Natural killer cell (primary cell): ENCODE data around the gene XKR8. TPM values are rescaled to one million over a fixed set of nuclear protein-coding genes. Genes with fewer than 3 reads are reported as not detected.
A peak's percentile ranks its signal among the peaks of the same experiment; 100 is the strongest.
"Not testable (repeated sequence)": the region's sequence is repeated elsewhere in the genome, so short reads cannot be mapped to it uniquely, and the experiment has no call there.

Source experiments
- ATAC-seq, 3 donors: fragments of 150-1000 bp in 2 of 3; fragments of 200-7000 bp in 1 of 3; cut with Tn5 transposase; 1 replicate in 1 of 3; 2 replicates in 2 of 3; pipeline ENCODE4 v1.10.0; 2021; ENCODE audit warnings: mild to moderate bottlenecking in 2 of 3, moderate library complexity in 2 of 3
- DNase-seq, 2 donors: peaks; one replicate each; pipeline versions ENCODE4 v3.0.0 to v3.0.0-alpha.2; 2013 to 2021; ENCODE audit warnings: mixed read lengths in 1 of 2
- H3K27ac ChIP-seq: one replicate; pipeline ENCODE4 v1.5.1; 2013; ENCODE audit warnings: mild to moderate bottlenecking, low read length
- H3K27me3 ChIP-seq: one replicate; pipeline ENCODE4 v1.6.1; 2013; ENCODE audit warnings: low read length; ENCODE audit not compliant: control insufficient read depth, insufficient read depth
- H3K36me3 ChIP-seq: one replicate; pipeline ENCODE4 v1.6.1; 2013; ENCODE audit warnings: low read length; ENCODE audit not compliant: control insufficient read depth, insufficient read depth
- H3K4me1 ChIP-seq: one replicate; pipeline ENCODE4 v1.6.1; 2013; ENCODE audit warnings: low read length; ENCODE audit not compliant: control insufficient read depth, insufficient read depth
- H3K4me3 ChIP-seq: one replicate; pipeline ENCODE4 v1.5.1; 2013; ENCODE audit warnings: low read length
- H3K9me3 ChIP-seq: one replicate; pipeline ENCODE4 v1.6.1; 2013; ENCODE audit warnings: low read length; ENCODE audit not compliant: control insufficient read depth, insufficient read depth
- H3K27ac Mint-ChIP-seq, 2 donors: one replicate each; pipeline ENCODE4 v1.8.0; 2022; ENCODE audit warnings: mild to moderate bottlenecking in 2 of 2, mixed read lengths in 2 of 2, moderate library complexity in 1 of 2
- H3K27me3 Mint-ChIP-seq, 2 donors: one replicate each; pipeline ENCODE4 v1.8.0; 2022; ENCODE audit warnings: low read depth in 2 of 2, mixed read lengths in 2 of 2
- H3K36me3 Mint-ChIP-seq: one replicate; pipeline ENCODE4 v1.8.0; 2022; ENCODE audit warnings: mixed read lengths
- H3K4me1 Mint-ChIP-seq, 2 donors: one replicate each; pipeline ENCODE4 v1.8.0; 2022; ENCODE audit warnings: mixed read lengths in 2 of 2
- H3K4me3 Mint-ChIP-seq: one replicate; pipeline ENCODE4 v1.8.0; 2022; ENCODE audit warnings: mild to moderate bottlenecking, moderate library complexity, mixed read lengths
- H3K9me3 Mint-ChIP-seq, 2 donors: one replicate each; pipeline ENCODE4 v1.8.0; 2022; ENCODE audit warnings: mixed read lengths in 2 of 2
- WGBS: methylation state at CpG from one replicate; pipeline ENCODE4 v1.1.7; 2013; ENCODE audit warnings: missing lambda C conversion rate; ENCODE audit not compliant: insufficient coverage; 5-methylcytosine and 5-hydroxymethylcytosine counted together
- intact Hi-C: fragments of 100-400 bp; cut with micrococcal nuclease; formaldehyde crosslinking; loops from one replicate; pipeline ENCODE4 v1.14.2; 2022
- total RNA-seq, 4 donors: library from RNA; stranded (reverse); fragments of 120-200 nt in 1 of 4; gene quantifications; one replicate each; pipeline versions ENCODE4 v1.2.3 to v1.2.4, GENCODE V29; 2013 to 2022
- TF ChIP-seq, protein P1 (sequence below): fragments of 200-600 bp; IDR thresholded peaks from one replicate; pipeline ENCODE4 v1.8.0; 2022; ENCODE audit warnings: antibody characterized with exemption

XKR8 gene
- total RNA-seq, 3 donors from 2014 or later (not counting 1 experiment from before 2014, with no cell fraction given): 8.0 to 16.8 (median 15.5) TPM

DNA sequence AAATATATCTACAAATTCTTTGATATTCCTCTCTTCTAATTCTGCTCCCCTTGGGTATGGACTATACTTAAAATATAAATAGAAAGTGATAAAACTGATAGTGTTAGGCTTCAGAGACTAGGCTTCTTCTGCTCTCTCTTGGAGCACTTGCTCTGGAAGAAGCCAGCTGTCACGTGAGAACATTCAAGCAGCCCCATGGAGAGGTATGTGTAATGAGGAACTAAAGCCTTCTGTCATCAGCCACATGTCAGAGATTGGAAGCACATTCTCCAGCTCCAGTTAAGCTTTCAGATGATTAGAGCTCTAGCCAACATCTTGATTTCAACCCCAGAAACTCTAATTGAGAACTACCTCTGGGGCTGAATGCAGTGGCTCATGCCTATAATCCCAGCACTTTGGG, 34.3 kb downstream of the XKR8 start:
- peaks cover 13% of the 10 kb centered on the region for H3K36me3 Mint-ChIP-seq

DNA sequence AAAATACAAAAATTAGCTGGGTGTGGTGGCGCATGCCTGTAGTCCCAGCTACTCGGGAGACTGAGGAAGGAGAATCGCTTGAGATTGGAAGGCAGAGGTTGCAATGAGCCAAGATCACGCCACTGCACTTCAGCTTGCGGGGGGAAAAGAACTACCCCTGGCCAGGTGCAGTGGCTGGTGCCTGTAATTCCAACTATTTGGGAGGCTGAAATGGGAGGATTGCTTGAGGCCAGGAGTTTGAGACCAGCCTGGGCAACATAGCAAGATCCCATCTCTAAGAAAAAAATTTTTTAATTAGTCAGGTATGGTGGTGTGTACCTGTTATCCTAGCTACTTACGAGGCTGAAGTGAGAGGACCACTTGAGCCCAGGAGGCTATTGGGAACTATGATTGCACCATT, 34.8 kb downstream of the XKR8 start:
- not testable (repeated sequence) for H3K4me3 Mint-ChIP-seq, ATAC-seq, H3K9me3 ChIP-seq, H3K27me3 Mint-ChIP-seq, H3K27me3 ChIP-seq, DNase-seq, H3K9me3 Mint-ChIP-seq, H3K27ac ChIP-seq, H3K4me3 ChIP-seq
- peaks cover 37% of the 10 kb centered on the region in 2 donors for H3K4me1 Mint-ChIP-seq
- peaks cover 44% of the 10 kb centered on the region for H3K36me3 ChIP-seq
- peak overlapping the region; percentile 88 to 96 for H3K27ac Mint-ChIP-seq
- intact Hi-C loops: loop anchor here (5.0 kb wide), 2 partner anchors 122 to 203 kb away; partner anchors contain the start of gene THEMIS2
- WGBS: 96% methylated on average over 6 of the region's 6 CpGs
- H3K4me1 ChIP-seq: peaks cover 21% of the 10 kb centered on the region
- peaks cover 17% of the 10 kb centered on the region for H3K36me3 Mint-ChIP-seq

More for the DNA sequence above, 34.3 kb downstream of the XKR8 start:
- Histone ChIP-seq H3K4me1 (peaks cover 21% of the 10 kb centered on the region), H3K27ac (peak overlapping the region; percentile 81), H3K27me3 (no peaks in the 10 kb centered on the region), H3K4me3 (no peak overlapping the region), H3K9me3 (no peaks in the 10 kb centered on the region), H3K36me3 (peaks cover 45% of the 10 kb centered on the region)
- no peaks in the 10 kb centered on the region for H3K27me3 Mint-ChIP-seq
- H3K4me3 Mint-ChIP-seq: no peak overlapping the region
- ATAC-seq (no peak), DNase-seq (no peak)
- WGBS: 85% methylated on average over 1 of the region's 1 CpG
- peaks cover 37 to 42% of the 10 kb centered on the region in 2 donors for H3K4me1 Mint-ChIP-seq
- peak overlapping the region; percentile 88 to 96 for H3K27ac Mint-ChIP-seq
- TF ChIP-seq, protein P1, sequence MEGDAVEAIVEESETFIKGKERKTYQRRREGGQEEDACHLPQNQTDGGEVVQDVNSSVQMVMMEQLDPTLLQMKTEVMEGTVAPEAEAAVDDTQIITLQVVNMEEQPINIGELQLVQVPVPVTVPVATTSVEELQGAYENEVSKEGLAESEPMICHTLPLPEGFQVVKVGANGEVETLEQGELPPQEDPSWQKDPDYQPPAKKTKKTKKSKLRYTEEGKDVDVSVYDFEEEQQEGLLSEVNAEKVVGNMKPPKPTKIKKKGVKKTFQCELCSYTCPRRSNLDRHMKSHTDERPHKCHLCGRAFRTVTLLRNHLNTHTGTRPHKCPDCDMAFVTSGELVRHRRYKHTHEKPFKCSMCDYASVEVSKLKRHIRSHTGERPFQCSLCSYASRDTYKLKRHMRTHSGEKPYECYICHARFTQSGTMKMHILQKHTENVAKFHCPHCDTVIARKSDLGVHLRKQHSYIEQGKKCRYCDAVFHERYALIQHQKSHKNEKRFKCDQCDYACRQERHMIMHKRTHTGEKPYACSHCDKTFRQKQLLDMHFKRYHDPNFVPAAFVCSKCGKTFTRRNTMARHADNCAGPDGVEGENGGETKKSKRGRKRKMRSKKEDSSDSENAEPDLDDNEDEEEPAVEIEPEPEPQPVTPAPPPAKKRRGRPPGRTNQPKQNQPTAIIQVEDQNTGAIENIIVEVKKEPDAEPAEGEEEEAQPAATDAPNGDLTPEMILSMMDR: no peak
- peaks cover 0 to 2% of the 10 kb centered on the region in 2 donors for H3K9me3 Mint-ChIP-seq
- intact Hi-C loops: loop anchor here (5.0 kb wide), 2 partner anchors 122 to 203 kb away; partner anchors contain the start of gene THEMIS2

DNA sequence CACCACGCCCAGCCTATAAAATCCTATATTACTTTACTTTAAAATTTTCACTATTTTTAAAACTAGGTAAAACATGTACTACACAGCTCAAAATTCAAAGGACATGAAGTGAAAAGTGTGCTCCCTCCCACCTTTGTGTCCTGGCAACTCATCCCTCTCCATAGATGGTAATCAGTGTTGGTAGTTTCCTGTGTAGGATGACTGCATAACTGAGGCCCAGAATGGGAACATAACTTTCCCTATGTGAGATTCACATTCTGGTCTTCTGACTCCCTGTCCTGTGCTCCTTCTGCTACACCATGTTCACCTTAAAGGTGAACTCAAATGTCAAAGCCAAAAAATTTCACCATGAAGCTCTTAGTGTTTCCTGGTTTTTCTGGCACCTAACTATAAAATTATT, 39.3 kb downstream of the XKR8 start:
- no peak overlapping the region for H3K4me3 ChIP-seq
- H3K27me3 Mint-ChIP-seq: no peaks in the 10 kb centered on the region
- H3K4me3 Mint-ChIP-seq: no peak overlapping the region
- H3K27ac ChIP-seq: no peak overlapping the region
- no peak for ATAC-seq
- no peaks in the 10 kb centered on the region for H3K4me1 Mint-ChIP-seq
- intact Hi-C loops: no loop called here
- peaks cover 23% of the 10 kb centered on the region for H3K36me3 Mint-ChIP-seq
- TF ChIP-seq, protein P1: no peak
- peaks cover 51% of the 10 kb centered on the region for H3K36me3 ChIP-seq
- DNase-seq: no peak
- no peaks in the 10 kb centered on the region for H3K9me3 ChIP-seq
- no peaks in the 10 kb centered on the region for H3K9me3 Mint-ChIP-seq
- 100% methylated on average over 1 of the region's 1 CpG for WGBS
- H3K4me1 ChIP-seq: no peaks in the 10 kb centered on the region
- no peaks in the 10 kb centered on the region for H3K27me3 ChIP-seq
- no peak overlapping the region for H3K27ac Mint-ChIP-seq

DNA sequence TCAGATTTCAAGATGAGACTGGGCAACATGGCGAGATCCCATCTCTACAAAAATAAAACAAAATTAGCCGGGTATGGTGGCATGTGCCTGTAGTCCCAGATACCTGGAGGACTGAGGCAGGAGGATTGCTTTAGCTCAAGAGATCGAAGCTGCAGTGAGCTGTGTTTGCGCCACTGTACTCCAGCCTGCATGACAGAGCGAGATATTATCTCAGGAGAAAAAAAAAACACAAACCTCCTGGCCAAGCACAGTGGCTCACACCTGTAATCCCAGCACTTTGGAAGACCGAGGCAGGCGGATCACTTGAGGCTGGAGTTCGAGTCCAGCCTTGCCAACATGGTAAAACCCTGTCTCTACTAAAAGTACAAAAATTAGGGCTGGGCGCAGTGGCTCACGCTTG, 42.8 kb downstream of the XKR8 start:
- Histone ChIP-seq H3K4me1 (no peaks in the 10 kb centered on the region), H3K36me3 (peaks cover 50% of the 10 kb centered on the region), H3K4me3 (no peak overlapping the region), H3K27me3 (no peaks in the 10 kb centered on the region), H3K27ac (no peak overlapping the region), H3K9me3 (no peaks in the 10 kb centered on the region)
- TF ChIP-seq, protein P1: no peak
- Mint-ChIP-seq H3K36me3 (peaks cover 20% of the 10 kb centered on the region), H3K4me1 (no peaks in the 10 kb centered on the region), H3K4me3 (no peak overlapping the region), H3K27me3 (no peaks in the 10 kb centered on the region), H3K27ac (no peak overlapping the region), H3K9me3 (no peaks in the 10 kb centered on the region)
- 98% methylated on average over 10 of the region's 10 CpGs for WGBS
- ATAC-seq: no peak
- intact Hi-C loops: no loop called here
- no peak for DNase-seq

DNA sequence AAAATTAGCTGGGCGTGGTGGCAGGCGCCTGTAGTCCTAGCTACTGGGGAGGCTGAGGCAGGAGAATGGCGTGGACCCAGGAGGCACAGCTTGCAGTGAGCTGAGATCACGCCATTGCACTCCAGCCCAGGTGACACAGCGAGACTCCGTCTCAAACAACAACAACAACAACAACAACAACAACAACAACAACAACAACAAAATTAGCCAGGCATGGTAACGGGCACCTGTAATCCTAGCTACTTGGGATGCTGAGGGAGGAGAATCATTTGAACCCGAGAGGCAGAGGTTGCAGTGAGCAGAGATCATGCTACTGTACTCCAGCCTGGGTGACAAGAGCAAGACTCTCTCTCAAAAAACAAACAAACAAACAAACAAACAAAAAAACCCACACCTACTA, 43.3 kb downstream of the XKR8 start:
- ATAC-seq, H3K4me3 ChIP-seq, H3K4me1 ChIP-seq, H3K27me3 Mint-ChIP-seq, H3K9me3 ChIP-seq, H3K27ac ChIP-seq, H3K9me3 Mint-ChIP-seq, H3K27ac Mint-ChIP-seq, DNase-seq, intact Hi-C loops, H3K4me3 Mint-ChIP-seq, H3K4me1 Mint-ChIP-seq, H3K27me3 ChIP-seq: not testable (repeated sequence)
- peaks cover 45% of the 10 kb centered on the region for H3K36me3 ChIP-seq
- WGBS: 93% methylated on average over 8 of the region's 8 CpGs
- H3K36me3 Mint-ChIP-seq: peaks cover 14% of the 10 kb centered on the region
